ENCODE data around the gene CERS3. TPM values are rescaled to one million over a fixed set of nuclear protein-coding genes. Genes with fewer than 3 reads are reported as not detected.

The CERS3 gene
- polyA plus RNA-seq, 3 donors, result 0.04 TPM; not detected in 2

GRCh38 chr15:100517846-100518245 lies 10.9 kb downstream of the CERS3 start:
- H3K27me3 ChIP-seq (ENCODE audit: control insufficient read depth in 2 of 2, insufficient read depth in 2 of 2, low read length in 2 of 2), result peaks cover 0 to 8% of the 10 kb centered on the region in 2 donors
- no peaks in the 10 kb centered on the region for H3K79me2 ChIP-seq (ENCODE audit: insufficient read depth, low read length)
- H3K9me3 ChIP-seq (replicated peaks in 1 of 2; ENCODE audit: control insufficient read depth in 1 of 2, insufficient read depth in 1 of 2, low read length in 2 of 2), result no peaks in the 10 kb centered on the region
- intact Hi-C loops (cut with micrococcal nuclease), result no loop called here
- Mint-ChIP-seq H3K9me3 (peaks cover 0 to under 1% (median under 1%) of the 10 kb centered on the region in 7 donors), H3K27me3 (ENCODE audit: low read depth in 3 of 3) (peaks cover 4 to 10% (median 9%) of the 10 kb centered on the region in 3 donors), H3K27ac (peak overlapping the region; percentile 26 to 91 (median 86)), H3K36me3 (peaks cover 0 to 4% of the 10 kb centered on the region in 2 donors), H3K4me3 (peak overlapping the region in 1 of 2 donors; percentile 63), H3K4me1 (peaks cover 72% of the 10 kb centered on the region)
- peak overlapping the region in 1 of 3 experiments; percentile 51 for H3K4me3 ChIP-seq (replicated peaks in 1 of 3; ENCODE audit: low read depth in 2 of 3, low read length in 3 of 3)
- H3K27ac ChIP-seq (ENCODE audit: low read depth in 1 of 2, low read length in 2 of 2), result peak overlapping the region; percentile 62 to 72
- H3K4me2 ChIP-seq (replicated peaks; ENCODE audit: extremely low read depth, low read length, poor library complexity, severe bottlenecking), result peak overlapping the region; percentile 64
- no peaks in the 10 kb centered on the region for H4K20me1 ChIP-seq (ENCODE audit: insufficient read depth, low read length)
- WGBS (ENCODE audit: insufficient coverage), result no CpG with 5 or more reads among the region's 3 CpGs
- TF ChIP-seq CTCF (IDR thresholded peaks at IDR 0.05), result no peak
- H3K4me1 ChIP-seq (ENCODE audit: control insufficient read depth in 1 of 2, insufficient read depth in 2 of 2, low read length in 2 of 2), result peaks cover 74 to 78% of the 10 kb centered on the region in 2 donors
- H2AFZ ChIP-seq (ENCODE audit: insufficient read depth, low read depth, low read length, poor library complexity, severe bottlenecking), result peak overlapping the region; percentile 52
- no peaks in the 10 kb centered on the region for H3K36me3 ChIP-seq (replicated peaks in 1 of 2; ENCODE audit: control insufficient read depth in 1 of 2, insufficient read depth in 2 of 2, low read length in 2 of 2)
- peak overlapping the region; percentile 2 for H3K9ac ChIP-seq (ENCODE audit: insufficient read depth, low read length, poor library complexity, severe bottlenecking)
- DNase-seq, result no peak

GRCh38 chr15:100516643-100517512 lies 11.9 kb downstream of the CERS3 start:
- Mint-ChIP-seq H3K4me1 (peaks cover 64% of the 10 kb centered on the region), H3K27ac (peak overlapping the region; percentile 26 to 89 (median 83)), H3K27me3 (ENCODE audit: low read depth in 3 of 3) (peaks cover 9 to 18% (median 10%) of the 10 kb centered on the region in 3 donors), H3K9me3 (peaks cover 0 to 2% (median 0%) of the 10 kb centered on the region in 7 donors), H3K36me3 (no peaks in the 10 kb centered on the region), H3K4me3 (peak overlapping the region in 1 of 2 donors; percentile 63)
- Histone ChIP-seq H3K36me3 (replicated peaks in 1 of 2; ENCODE audit: control insufficient read depth in 1 of 2, insufficient read depth in 2 of 2, low read length in 2 of 2) (no peaks in the 10 kb centered on the region), H3K27me3 (ENCODE audit: control insufficient read depth in 2 of 2, insufficient read depth in 2 of 2, low read length in 2 of 2) (peaks cover 5 to 9% of the 10 kb centered on the region in 2 donors), H3K9ac (ENCODE audit: insufficient read depth, low read length, poor library complexity, severe bottlenecking) (peak overlapping the region; percentile 2), H4K20me1 (ENCODE audit: insufficient read depth, low read length) (no peaks in the 10 kb centered on the region), H3K4me2 (replicated peaks; ENCODE audit: extremely low read depth, low read length, poor library complexity, severe bottlenecking) (peak overlapping the region; percentile 64), H3K4me1 (ENCODE audit: control insufficient read depth in 1 of 2, insufficient read depth in 2 of 2, low read length in 2 of 2) (peaks cover 68 to 69% of the 10 kb centered on the region in 2 donors), H3K79me2 (ENCODE audit: insufficient read depth, low read length) (no peaks in the 10 kb centered on the region), H2AFZ (ENCODE audit: insufficient read depth, low read depth, low read length, poor library complexity, severe bottlenecking) (no peak overlapping the region), H3K9me3 (replicated peaks in 1 of 2; ENCODE audit: control insufficient read depth in 1 of 2, insufficient read depth in 1 of 2, low read length in 2 of 2) (no peaks in the 10 kb centered on the region), H3K4me3 (replicated peaks in 1 of 3; ENCODE audit: low read depth in 2 of 3, low read length in 3 of 3) (peak overlapping the region in 1 of 3 experiments; percentile 51), H3K27ac (ENCODE audit: low read depth in 1 of 2, low read length in 2 of 2) (peak overlapping the region; percentile 41 to 72)
- 33% methylated on average over 1 of the region's 5 CpGs for WGBS (ENCODE audit: insufficient coverage)
- peak; percentile 19 to 46 (median 26) for DNase-seq
- TF ChIP-seq CTCF (IDR thresholded peaks at IDR 0.05), result no peak
- intact Hi-C loops (cut with micrococcal nuclease), result no loop called here
